ENCODE data around the gene DNAH10.

GRCh38 chr12:123982269-123982668, 220.2 kb downstream of the DNAH10 start:
- TF ChIP-seq CTCF (IDR thresholded peaks at IDR 0.05) (no peak), POLR2A (IDR thresholded peaks at IDR 0.05) (no peak)
